ENCODE measurements around the gene EDEM1. TPM values are rescaled to one million over a fixed set of nuclear protein-coding genes. Genes with fewer than 3 reads are reported as not detected.

The EDEM1 gene
- polyA plus RNA-seq, 1 of the 3 experiments (the other 2 are of a cell fraction) = 25.2 TPM

DNA sequence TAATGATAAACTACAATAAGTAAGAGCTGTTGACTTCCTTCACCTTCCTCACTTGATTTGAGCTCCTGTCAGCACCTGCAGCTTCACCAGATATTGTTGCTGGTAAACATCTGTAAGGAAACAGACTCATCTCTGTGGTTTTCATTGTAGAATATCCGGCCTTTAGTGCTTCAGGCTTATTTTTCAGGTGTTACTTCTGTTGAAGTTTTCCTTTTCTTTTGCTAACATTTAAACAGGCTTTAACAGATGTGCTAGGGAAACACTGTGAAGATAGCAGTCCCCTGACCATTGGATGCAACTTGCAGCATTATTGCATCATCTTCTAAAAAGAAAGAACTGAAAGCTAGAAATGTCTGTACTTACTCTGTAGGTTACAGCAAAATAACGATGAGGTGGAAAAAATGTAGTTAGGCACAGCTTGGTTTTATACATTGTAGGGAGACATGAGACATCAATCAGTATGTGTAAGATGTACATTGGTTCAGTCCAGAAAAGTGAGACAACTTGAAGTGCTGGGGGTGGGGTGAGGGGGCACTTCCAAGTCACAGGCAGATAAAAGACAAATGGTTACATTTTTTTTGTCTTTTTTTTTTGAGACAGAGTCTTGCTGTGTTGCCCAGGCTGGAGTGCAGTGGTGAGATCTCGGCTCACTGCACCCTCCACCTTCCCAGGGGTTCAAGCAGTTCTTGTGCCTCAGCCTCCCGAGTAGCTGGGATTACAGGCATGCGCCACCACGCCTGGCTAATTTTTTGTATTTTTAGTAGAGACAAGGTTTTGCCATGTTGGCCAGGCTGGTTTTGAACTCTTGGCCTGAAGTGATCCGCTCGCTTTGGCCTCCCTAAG lies 10.2 kb downstream of the EDEM1 start:
- Histone ChIP-seq H3K27me3 (ENCODE audit: insufficient read depth) (no peaks in the 10 kb centered on the region), H3K27ac (ENCODE audit: low read depth in 2 of 2, low read length in 1 of 2) (peak overlapping the region; percentile 20 to 27; a peak in 3 of 4 replicates), H3K4me1 (ENCODE audit: control insufficient read depth in 1 of 2, insufficient read depth in 2 of 2, low read depth in 1 of 2, low read length in 1 of 2) (peaks cover 11 to 52% of the 10 kb centered on the region in 2 experiments), H3K9me3 (no peaks in the 10 kb centered on the region), H3K9me2 (no peaks in the 10 kb centered on the region), H2AFZ (ENCODE audit: low read depth) (no peak overlapping the region; the same call in 1 of the 2 replicates), H4K20me1 (ENCODE audit: insufficient read depth) (no peaks in the 10 kb centered on the region), H3K9ac (no peak overlapping the region), H3K4me3 (ENCODE audit: low read depth in 2 of 2, low read length in 1 of 2) (no peak overlapping the region), H3K36me3 (replicated peaks in 1 of 2; ENCODE audit: control insufficient read depth in 1 of 2, insufficient read depth in 2 of 2, low read length in 1 of 2) (peaks cover 26 to 49% of the 10 kb centered on the region in 2 experiments), H3F3A (replicated peaks; ENCODE audit: insufficient read depth) (peaks cover 30% of the 10 kb centered on the region), H3K79me2 (ENCODE audit: insufficient read depth) (peaks cover 68% of the 10 kb centered on the region), H3K4me2 (no peak overlapping the region)
- no peak for DNase-seq
- no peak for TF ChIP-seq GABPA (IDR thresholded peaks at IDR 0.05; ENCODE audit: low read depth)
- TF ChIP-seq, protein P1, sequence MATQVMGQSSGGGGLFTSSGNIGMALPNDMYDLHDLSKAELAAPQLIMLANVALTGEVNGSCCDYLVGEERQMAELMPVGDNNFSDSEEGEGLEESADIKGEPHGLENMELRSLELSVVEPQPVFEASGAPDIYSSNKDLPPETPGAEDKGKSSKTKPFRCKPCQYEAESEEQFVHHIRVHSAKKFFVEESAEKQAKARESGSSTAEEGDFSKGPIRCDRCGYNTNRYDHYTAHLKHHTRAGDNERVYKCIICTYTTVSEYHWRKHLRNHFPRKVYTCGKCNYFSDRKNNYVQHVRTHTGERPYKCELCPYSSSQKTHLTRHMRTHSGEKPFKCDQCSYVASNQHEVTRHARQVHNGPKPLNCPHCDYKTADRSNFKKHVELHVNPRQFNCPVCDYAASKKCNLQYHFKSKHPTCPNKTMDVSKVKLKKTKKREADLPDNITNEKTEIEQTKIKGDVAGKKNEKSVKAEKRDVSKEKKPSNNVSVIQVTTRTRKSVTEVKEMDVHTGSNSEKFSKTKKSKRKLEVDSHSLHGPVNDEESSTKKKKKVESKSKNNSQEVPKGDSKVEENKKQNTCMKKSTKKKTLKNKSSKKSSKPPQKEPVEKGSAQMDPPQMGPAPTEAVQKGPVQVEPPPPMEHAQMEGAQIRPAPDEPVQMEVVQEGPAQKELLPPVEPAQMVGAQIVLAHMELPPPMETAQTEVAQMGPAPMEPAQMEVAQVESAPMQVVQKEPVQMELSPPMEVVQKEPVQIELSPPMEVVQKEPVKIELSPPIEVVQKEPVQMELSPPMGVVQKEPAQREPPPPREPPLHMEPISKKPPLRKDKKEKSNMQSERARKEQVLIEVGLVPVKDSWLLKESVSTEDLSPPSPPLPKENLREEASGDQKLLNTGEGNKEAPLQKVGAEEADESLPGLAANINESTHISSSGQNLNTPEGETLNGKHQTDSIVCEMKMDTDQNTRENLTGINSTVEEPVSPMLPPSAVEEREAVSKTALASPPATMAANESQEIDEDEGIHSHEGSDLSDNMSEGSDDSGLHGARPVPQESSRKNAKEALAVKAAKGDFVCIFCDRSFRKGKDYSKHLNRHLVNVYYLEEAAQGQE (IDR thresholded peaks at IDR 0.05; ENCODE audit: low read depth, low read length) = no peak
- no peak for TF ChIP-seq SMC3 (IDR thresholded peaks at IDR 0.05; ENCODE audit: low read depth, low read length)
- TF ChIP-seq RXRA (IDR thresholded peaks at IDR 0.05; ENCODE audit: borderline replicate concordance, low read depth) = no peak
- TF ChIP-seq NRF1 (IDR thresholded peaks at IDR 0.05; ENCODE audit: low read depth, low read length) = no peak
- no peak for TF ChIP-seq JUND (IDR thresholded peaks at IDR 0.05)
- TF ChIP-seq CHD2 (IDR thresholded peaks at IDR 0.05; ENCODE audit: low read length, partially characterized antibody) = no peak
- TF ChIP-seq, protein P2, sequence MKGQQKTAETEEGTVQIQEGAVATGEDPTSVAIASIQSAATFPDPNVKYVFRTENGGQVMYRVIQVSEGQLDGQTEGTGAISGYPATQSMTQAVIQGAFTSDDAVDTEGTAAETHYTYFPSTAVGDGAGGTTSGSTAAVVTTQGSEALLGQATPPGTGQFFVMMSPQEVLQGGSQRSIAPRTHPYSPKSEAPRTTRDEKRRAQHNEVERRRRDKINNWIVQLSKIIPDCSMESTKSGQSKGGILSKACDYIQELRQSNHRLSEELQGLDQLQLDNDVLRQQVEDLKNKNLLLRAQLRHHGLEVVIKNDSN (IDR thresholded peaks at IDR 0.05; ENCODE audit: borderline replicate concordance, low read depth) = no peak
- TF ChIP-seq, protein P3, sequence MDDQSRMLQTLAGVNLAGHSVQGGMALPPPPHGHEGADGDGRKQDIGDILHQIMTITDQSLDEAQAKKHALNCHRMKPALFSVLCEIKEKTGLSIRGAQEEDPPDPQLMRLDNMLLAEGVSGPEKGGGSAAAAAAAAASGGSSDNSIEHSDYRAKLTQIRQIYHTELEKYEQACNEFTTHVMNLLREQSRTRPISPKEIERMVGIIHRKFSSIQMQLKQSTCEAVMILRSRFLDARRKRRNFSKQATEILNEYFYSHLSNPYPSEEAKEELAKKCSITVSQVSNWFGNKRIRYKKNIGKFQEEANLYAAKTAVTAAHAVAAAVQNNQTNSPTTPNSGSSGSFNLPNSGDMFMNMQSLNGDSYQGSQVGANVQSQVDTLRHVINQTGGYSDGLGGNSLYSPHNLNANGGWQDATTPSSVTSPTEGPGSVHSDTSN (IDR thresholded peaks at IDR 0.05) = no peak
- TF ChIP-seq EZH2phosphoT487 (IDR thresholded peaks at IDR 0.05; ENCODE audit: borderline replicate concordance, low read depth) = no peak
- TF ChIP-seq, protein P4, sequence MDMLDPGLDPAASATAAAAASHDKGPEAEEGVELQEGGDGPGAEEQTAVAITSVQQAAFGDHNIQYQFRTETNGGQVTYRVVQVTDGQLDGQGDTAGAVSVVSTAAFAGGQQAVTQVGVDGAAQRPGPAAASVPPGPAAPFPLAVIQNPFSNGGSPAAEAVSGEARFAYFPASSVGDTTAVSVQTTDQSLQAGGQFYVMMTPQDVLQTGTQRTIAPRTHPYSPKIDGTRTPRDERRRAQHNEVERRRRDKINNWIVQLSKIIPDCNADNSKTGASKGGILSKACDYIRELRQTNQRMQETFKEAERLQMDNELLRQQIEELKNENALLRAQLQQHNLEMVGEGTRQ (IDR thresholded peaks at IDR 0.05; ENCODE audit: borderline replicate concordance, low read depth, low read length) = no peak
- no peak for TF ChIP-seq FOSL2 (IDR thresholded peaks at IDR 0.05; ENCODE audit: borderline replicate concordance, low read depth)
- TF ChIP-seq TAF1 (IDR thresholded peaks at IDR 0.05; ENCODE audit: borderline replicate concordance, low read depth, low read length) = no peak
- no peak for TF ChIP-seq NFIC (IDR thresholded peaks at IDR 0.05; ENCODE audit: borderline replicate concordance)
- POLR2A ChIA-PET = no interaction called here
- CTCF ChIA-PET = no interaction called here
- WGBS (ENCODE audit: low lambda C conversion rate) = 93% methylated on average over 8 of the region's 8 CpGs

Measured in SK-N-SH (cell line).